T1000 (cell line): Measurements from ENCODE around the gene CFAP97.
"Not testable (repeated sequence)": the region's sequence is repeated elsewhere in the genome, so short reads cannot be mapped to it uniquely, and the experiment has no call there.

Experiments used
- DNase-seq: peaks from one replicate; lab custom pipeline; 2025; ENCODE audit warnings: mixed read lengths; lab: John Stamatoyannopoulos, UW

CFAP97 gene

GRCh38 chr4:185222598-185222997, 18.8 kb upstream of the CFAP97 start:
- no peak for DNase-seq

DNA sequence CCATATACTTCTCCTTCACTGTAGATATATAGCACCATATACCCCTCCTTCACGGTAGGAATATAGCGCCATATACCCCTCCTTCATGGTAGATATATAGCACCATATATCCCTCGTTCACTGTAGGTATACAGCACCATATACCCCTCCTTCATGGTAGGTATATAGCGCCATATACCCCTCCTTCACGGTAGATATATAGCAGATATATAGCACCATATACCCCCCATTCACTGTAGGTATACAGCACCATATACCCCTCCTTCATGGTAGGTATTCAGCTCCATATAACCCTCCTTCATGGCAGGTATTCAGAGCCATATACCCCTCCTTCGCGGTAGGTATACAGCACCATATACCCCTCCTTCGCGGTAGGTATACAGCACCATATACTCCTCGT, 18.1 kb upstream of the CFAP97 start:
- DNase-seq, result no peak

DNA sequence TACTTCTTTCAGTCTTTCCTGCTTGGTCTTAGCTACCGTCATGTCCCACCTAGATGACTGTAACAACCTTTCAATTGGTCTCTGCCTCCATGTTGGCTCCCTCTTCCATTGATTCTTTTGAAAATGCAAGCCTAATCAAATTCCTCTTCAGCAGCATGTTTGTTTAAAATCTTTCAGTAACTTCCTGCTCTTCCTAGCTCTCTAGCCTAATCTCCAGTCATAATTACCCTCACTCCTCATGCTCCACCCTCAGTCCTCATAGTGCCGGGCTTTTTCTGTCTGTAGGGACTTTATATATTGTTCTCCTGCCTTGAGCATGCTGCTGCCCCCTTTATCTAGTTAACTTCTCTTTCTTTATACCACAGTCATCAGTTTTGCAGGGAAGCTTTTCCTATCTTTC, 17.7 kb upstream of the CFAP97 start:
- DNase-seq, result no peak

DNA sequence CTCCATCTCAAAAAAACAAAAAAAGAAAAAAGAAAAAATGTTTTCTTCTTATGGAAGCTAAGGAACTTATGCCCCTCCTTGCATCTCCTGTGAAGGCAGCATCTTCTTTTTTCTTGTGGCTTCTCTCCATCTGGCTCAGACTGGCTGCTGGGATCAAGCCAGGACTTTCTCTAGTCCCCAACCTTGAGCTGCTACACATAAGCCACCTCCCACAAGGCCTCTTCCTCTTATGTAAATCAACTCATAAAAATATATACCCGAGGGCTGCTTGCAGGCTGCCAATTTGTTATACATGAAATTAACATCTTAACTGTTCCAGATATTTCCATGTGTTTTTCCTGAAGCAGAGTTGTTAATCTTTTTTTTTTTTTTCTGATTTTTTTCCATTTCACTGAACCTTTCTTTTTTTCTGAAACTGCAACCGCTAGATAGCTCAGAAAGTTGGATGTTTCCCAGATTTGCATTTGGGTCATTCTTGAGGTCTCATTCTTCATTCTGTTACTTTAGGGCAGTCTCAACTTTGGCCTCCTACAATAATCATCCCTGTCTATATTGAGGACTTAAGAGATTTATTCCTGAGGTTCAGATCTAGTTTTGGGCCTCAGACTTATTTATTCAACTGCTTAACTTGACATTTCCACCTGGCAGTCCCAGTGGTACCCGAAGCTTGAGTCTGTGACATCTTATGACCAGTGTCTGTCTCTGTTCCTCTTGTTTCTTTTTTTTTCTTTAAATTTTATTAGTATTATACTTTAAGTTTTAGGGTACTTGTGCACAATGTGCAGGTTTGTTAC, 15.9 kb upstream of the CFAP97 start:
- no peak for DNase-seq

DNA sequence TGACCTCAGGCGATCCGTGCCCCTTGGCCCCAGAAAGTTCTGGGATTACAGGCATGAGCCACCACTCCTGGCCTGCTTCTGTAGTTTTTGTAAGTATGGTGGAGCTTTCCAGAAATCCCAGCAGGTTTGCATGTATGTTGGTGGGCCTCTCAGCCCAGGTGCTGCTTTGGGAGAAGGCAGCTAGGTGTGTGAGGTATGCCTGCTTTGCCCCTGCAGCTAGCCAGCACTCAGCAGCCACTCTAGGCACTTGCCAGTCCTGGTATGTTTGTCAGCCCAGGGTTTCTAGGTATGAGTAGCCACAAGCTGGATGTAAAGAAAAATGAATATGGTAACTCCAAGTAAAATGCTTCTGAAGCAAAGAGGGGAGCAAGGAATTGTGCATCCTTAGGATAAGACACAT, 14.5 kb upstream of the CFAP97 start:
- DNase-seq, result no peak

- no peak for DNase-seq
Observed at GRCh38 chr4:185217408-185217975, 13.7 kb upstream of the CFAP97 start.

DNA sequence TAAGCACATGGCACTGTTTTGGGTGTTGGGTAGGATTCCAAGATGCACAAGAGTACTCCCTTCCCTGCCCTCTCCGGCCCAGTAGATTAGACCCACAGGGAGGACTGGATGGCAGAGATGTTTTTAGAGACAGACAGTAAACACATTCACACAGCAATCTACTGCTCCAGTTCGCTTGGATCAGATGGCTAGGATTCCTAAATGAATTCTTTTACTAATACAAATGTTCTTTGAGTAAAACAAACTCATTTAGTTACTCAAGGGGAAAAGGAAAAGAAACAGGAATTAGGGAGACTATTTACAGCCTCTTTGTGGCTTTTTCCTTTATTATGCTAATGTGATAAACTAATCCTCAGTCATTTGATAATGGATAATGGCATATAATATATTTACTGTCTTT, 11.5 kb upstream of the CFAP97 start:
- no peak for DNase-seq

- no peak for DNase-seq
Observed at GRCh38 chr4:185213877-185214276, 10.1 kb upstream of the CFAP97 start.

GRCh38 chr4:185212581-185212980, 8.8 kb upstream of the CFAP97 start:
- DNase-seq, result no peak

DNA sequence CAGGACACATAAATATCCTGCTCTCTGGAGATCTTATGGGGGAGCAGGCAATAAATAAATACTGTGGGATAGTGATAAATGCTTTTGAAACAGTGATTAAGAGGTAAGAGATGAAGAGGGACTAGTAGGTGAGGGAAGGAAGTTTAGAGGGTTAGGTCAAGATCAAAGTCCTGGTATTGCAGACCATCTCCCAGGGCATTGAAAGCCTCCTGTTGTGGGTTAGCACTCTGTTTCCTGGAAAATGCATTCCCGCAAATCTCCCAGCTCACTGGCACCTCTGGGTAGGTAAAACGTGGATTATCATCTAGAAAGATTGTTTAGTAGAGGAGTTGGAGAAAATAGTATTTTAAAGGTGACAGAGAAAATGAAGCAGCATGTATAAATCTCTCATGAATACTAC, 7.8 kb upstream of the CFAP97 start:
- DNase-seq, result no peak

GRCh38 chr4:185211035-185211434, 7.2 kb upstream of the CFAP97 start:
- no peak for DNase-seq

- DNase-seq, result no peak
Observed at GRCh38 chr4:185210102-185210981, 6.5 kb upstream of the CFAP97 start.

- not testable (repeated sequence) for DNase-seq
Observed at GRCh38 chr4:185209852-185210101, 6.0 kb upstream of the CFAP97 start.

DNA sequence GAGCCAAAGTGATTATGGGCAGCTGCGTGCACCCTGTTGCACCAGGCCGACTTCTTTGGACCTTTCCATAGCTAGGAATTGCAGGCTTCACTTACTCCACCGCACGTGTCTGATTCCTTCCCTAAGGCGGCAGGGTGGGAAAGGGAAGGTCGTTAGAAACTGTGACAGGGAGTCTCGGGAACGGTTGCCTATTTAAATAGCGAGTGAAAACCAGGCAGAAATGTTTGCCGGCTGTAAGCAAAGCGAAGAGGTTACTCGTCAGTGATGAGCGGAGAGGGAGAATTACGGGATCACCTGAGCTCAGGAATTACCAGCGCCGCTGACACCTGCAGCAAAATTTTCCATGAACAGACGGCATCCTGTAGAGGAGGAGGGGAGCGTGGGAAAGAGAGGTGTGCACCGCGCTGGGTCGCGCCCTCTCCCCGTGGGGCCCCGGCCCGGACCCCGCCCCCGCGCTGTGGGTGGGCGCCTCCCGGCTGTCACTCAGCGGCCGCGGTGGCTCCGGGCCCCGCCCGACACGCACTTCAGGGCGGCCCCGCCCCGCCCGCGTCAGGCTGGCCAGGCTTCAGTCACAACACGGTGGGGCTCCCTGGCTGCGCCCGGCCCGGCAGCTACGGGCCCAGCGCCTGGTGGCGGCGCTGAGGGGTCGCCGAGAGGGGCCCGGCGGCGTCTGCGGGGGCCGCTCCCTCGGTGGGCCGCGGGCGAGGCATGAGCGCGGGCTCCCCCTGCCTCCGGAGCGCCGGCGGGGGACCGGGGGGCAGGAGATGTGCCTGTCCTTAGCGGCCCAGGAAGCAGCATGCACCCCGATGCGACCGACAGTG, 5.4 kb upstream of the CFAP97 start, which contains the start of gene SNX25:
TSS of gene SNX25 (plus strand) at position 568 of the 821 bp plus-strand sequence. CDS start at position 797, 229 bp downstream.
- no peak for DNase-seq

DNA sequence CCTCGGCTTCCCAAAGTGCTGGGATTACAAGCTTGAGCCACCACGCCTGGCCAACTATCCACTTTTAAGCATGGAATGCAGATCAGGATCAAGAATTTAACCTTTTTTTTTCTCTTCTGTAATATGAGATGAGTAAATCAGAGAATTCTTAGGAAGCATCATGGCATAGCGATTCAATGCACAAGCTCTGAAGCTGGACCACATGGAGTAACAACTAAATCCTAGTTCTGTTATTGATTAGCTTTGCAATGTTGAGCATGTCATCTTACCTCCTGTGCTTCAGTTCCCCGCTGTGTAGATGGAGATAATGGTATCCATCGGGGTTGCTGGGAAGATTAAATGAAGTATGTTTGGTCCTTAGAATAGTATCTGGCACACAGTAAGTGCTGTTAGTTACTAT, 3.7 kb upstream of the CFAP97 start:
- no peak for DNase-seq

GRCh38 chr4:185205697-185206342, 2.0 kb upstream of the CFAP97 start:
- DNase-seq, result no peak

GRCh38 chr4:185205073-185205472, 1.3 kb upstream of the CFAP97 start:
- DNase-seq, result not testable (repeated sequence)

DNA sequence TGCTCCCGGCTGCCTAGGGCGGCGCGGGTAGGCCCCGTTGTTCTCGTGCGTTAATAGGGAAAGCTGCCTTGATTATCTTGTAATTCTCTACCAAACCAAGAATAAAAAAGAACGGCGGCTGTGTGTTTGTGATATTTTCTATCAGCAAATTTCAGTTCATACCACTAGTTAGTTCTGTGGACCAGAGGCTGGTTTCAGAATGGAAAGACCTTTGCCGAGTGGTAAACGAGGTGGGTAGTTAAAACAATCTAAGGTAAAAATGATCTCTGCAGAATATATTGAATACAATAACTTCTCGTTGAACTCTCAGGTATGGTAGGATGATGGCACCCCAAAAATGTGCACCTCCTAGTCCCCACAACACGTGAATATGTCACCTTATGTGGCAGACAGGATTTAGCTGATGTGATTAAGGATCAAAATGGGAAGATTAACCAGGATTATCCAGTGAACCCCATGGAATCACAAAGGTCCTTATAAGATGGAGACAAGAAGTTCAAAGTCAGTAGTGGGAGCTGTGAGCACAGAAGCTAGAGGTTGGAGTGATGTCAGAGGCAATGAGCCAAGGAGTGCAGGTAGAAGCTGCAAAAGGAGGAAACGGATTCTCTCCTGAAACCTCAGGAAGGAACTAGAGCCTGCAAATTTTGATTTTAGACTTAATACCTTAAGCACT, 574 bp upstream of the CFAP97 start:
- DNase-seq, result no peak

DNA sequence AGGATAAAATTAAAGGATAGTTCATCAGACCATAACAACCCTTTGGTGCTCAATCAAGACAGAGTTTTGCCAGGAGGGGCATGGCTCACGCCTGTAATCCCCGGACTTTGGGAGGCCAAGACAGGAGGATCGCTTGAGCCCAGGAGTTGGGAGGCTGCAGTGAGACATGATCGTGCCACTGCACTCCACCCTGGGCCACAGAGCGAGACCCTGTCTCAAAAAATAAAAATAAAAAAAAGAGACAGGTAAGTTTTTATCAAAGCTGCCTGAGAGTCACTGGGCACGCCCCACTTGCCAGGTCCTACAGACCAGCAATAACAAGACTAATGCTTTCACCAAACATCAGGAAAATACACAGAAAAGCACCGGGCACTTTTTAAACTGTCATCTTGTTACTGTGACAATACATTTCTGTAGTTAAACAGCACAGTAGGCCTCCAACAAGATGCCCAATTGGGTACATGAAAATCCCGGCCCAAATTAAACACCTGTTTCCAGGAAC, 765 bp downstream of the CFAP97 start:
- no peak for DNase-seq

GRCh38 chr4:185201977-185202962, 1.5 kb downstream of the CFAP97 start:
- no peak for DNase-seq
